Measurements from ENCODE around the gene IL15. TPM values are rescaled to one million over a fixed set of nuclear protein-coding genes. Genes with fewer than 3 reads are reported as not detected.

The IL15 gene
- total and polyA plus RNA-seq, 3 donors from 2014 or later, result 1.5 to 2.7 (median 1.7) TPM

- Histone ChIP-seq H3K4me1 (no peaks in the 10 kb centered on the region), H3K27me3 (no peaks in the 10 kb centered on the region), H3K4me3 (no peak overlapping the region), H3K27ac (no peak overlapping the region), H3K36me3 (ENCODE audit: low read depth, missing control alignments) (no peaks in the 10 kb centered on the region), H3K9me3 (no peaks in the 10 kb centered on the region)
- 67 to 71% methylated on average over 2 of the region's 2 CpGs for WGBS, 2 donors
- DNase-seq, result no peak
- no peak for TF ChIP-seq CTCF (IDR thresholded peaks at IDR 0.05)
- no peak for TF ChIP-seq POLR2A (IDR thresholded peaks at IDR 0.05)
- intact Hi-C loops (cut with DNase I; ENCODE audit: low total_unique reads), result no loop called here
Measured at GRCh38 chr4:141757287-141757686, 120.9 kb downstream of the IL15 start.

- no peak for DNase-seq
- H3K27ac ChIP-seq, result no peak overlapping the region
- no peaks in the 10 kb centered on the region for H3K9me3 ChIP-seq
- H3K4me1 ChIP-seq, result no peaks in the 10 kb centered on the region
- TF ChIP-seq POLR2A (IDR thresholded peaks at IDR 0.05) (no peak), CTCF (IDR thresholded peaks at IDR 0.05) (no peak)
- H3K4me3 ChIP-seq, result no peak overlapping the region
- H3K36me3 ChIP-seq (ENCODE audit: low read depth, missing control alignments), result no peaks in the 10 kb centered on the region
- intact Hi-C loops (cut with DNase I; ENCODE audit: low total_unique reads), result no loop called here
- 58 to 65% methylated on average over 1 of the region's 1 CpG for WGBS, 2 donors
- H3K27me3 ChIP-seq, result no peaks in the 10 kb centered on the region
Measured at GRCh38 chr4:141759796-141760425, 123.5 kb downstream of the IL15 start.

- no peak overlapping the region for H3K4me3 ChIP-seq
- H3K4me1 ChIP-seq, result no peaks in the 10 kb centered on the region
- TF ChIP-seq POLR2A (IDR thresholded peaks at IDR 0.05) (no peak), CTCF (IDR thresholded peaks at IDR 0.05) (no peak)
- no peak for DNase-seq
- no peaks in the 10 kb centered on the region for H3K36me3 ChIP-seq (ENCODE audit: low read depth, missing control alignments)
- WGBS, 2 donors, result 63 to 80% methylated on average over 2 of the region's 2 CpGs
- no peak overlapping the region for H3K27ac ChIP-seq
- no peaks in the 10 kb centered on the region for H3K9me3 ChIP-seq
- intact Hi-C loops (cut with DNase I; ENCODE audit: low total_unique reads), result no loop called here
- no peaks in the 10 kb centered on the region for H3K27me3 ChIP-seq
Measured at GRCh38 chr4:141761926-141762325, 125.5 kb downstream of the IL15 start.

- H3K4me1 ChIP-seq, result no peaks in the 10 kb centered on the region
- H3K4me3 ChIP-seq, result no peak overlapping the region
- WGBS, 2 donors, result 69 to 92% methylated on average over 2 of the region's 2 CpGs
- no peak for DNase-seq
- TF ChIP-seq POLR2A (IDR thresholded peaks at IDR 0.05) (no peak), CTCF (IDR thresholded peaks at IDR 0.05) (no peak)
- no peak overlapping the region for H3K27ac ChIP-seq
- H3K9me3 ChIP-seq, result no peaks in the 10 kb centered on the region
- intact Hi-C loops (cut with DNase I; ENCODE audit: low total_unique reads), result no loop called here
- H3K36me3 ChIP-seq (ENCODE audit: low read depth, missing control alignments), result no peaks in the 10 kb centered on the region
- H3K27me3 ChIP-seq, result no peaks in the 10 kb centered on the region
Measured at GRCh38 chr4:141763374-141763773, 127.0 kb downstream of the IL15 start.

GRCh38 chr4:141768954-141769353, 132.6 kb downstream of the IL15 start:
- Histone ChIP-seq H3K36me3 (ENCODE audit: low read depth, missing control alignments) (no peaks in the 10 kb centered on the region), H3K27ac (no peak overlapping the region), H3K4me1 (no peaks in the 10 kb centered on the region), H3K27me3 (no peaks in the 10 kb centered on the region), H3K4me3 (no peak overlapping the region), H3K9me3 (no peaks in the 10 kb centered on the region)
- no peak for DNase-seq
- intact Hi-C loops (cut with DNase I; ENCODE audit: low total_unique reads), result no loop called here
- TF ChIP-seq POLR2A (IDR thresholded peaks at IDR 0.05), result no peak
- no peak for TF ChIP-seq CTCF (IDR thresholded peaks at IDR 0.05)
- 51 to 55% methylated on average over 4 of the region's 4 CpGs for WGBS, 2 donors

All from testis (tissue), 3 donors.